MM.1S (cell line): ENCODE measurements around the gene IL1RL1.

Experiments
- EZH2 ChIP-seq: fragments of 300-600 bp; sonication (generic); optimal IDR thresholded peaks from 2 replicates; pipeline ENCODE3; 2017; ENCODE audit warnings: low read depth, mild to moderate bottlenecking, antibody characterized with exemption, low read length, mixed read lengths
- TF ChIP-seq, protein P1 (sequence below): fragments of 300-600 bp; sonication (generic); IDR thresholded peaks from 2 replicates; pipeline ENCODE4 v1.5.1; 2016; ENCODE audit warnings: antibody characterized with exemption, low read length, mixed read lengths

DNA sequence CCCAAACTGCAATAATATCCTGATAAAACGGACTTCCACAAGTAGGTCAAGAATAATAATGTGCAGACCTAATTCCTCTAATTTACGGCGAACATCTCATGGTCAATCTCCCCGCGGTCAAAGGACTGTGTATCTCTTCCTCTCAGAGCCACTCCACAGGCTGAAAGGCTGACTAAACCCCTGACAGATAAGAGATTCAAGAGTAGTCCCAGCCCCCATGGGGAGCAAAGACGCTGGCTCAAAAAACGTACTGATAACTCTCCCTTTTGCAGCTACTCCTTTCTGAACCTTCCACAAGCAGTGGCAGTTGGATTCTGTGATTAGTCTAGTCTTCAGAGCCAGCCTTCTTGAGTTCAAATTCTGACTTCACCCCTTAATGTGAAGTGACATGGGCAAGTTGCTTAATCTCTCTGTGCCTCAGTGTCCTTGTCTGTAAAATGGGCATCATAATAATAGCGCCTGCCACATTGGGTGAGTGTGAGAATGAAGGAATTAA lies 24.6 kb downstream of the IL1RL1 start:
- TF ChIP-seq EZH2: no peak
- TF ChIP-seq, protein P1, sequence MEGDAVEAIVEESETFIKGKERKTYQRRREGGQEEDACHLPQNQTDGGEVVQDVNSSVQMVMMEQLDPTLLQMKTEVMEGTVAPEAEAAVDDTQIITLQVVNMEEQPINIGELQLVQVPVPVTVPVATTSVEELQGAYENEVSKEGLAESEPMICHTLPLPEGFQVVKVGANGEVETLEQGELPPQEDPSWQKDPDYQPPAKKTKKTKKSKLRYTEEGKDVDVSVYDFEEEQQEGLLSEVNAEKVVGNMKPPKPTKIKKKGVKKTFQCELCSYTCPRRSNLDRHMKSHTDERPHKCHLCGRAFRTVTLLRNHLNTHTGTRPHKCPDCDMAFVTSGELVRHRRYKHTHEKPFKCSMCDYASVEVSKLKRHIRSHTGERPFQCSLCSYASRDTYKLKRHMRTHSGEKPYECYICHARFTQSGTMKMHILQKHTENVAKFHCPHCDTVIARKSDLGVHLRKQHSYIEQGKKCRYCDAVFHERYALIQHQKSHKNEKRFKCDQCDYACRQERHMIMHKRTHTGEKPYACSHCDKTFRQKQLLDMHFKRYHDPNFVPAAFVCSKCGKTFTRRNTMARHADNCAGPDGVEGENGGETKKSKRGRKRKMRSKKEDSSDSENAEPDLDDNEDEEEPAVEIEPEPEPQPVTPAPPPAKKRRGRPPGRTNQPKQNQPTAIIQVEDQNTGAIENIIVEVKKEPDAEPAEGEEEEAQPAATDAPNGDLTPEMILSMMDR: no peak
